ENCODE results near the gene KIF1A. TPM values are rescaled to one million over a fixed set of nuclear protein-coding genes. Genes with fewer than 3 reads are reported as not detected.

The KIF1A gene
- total and polyA plus RNA-seq, 4 experiments from 2014 or later = not detected

DNA sequence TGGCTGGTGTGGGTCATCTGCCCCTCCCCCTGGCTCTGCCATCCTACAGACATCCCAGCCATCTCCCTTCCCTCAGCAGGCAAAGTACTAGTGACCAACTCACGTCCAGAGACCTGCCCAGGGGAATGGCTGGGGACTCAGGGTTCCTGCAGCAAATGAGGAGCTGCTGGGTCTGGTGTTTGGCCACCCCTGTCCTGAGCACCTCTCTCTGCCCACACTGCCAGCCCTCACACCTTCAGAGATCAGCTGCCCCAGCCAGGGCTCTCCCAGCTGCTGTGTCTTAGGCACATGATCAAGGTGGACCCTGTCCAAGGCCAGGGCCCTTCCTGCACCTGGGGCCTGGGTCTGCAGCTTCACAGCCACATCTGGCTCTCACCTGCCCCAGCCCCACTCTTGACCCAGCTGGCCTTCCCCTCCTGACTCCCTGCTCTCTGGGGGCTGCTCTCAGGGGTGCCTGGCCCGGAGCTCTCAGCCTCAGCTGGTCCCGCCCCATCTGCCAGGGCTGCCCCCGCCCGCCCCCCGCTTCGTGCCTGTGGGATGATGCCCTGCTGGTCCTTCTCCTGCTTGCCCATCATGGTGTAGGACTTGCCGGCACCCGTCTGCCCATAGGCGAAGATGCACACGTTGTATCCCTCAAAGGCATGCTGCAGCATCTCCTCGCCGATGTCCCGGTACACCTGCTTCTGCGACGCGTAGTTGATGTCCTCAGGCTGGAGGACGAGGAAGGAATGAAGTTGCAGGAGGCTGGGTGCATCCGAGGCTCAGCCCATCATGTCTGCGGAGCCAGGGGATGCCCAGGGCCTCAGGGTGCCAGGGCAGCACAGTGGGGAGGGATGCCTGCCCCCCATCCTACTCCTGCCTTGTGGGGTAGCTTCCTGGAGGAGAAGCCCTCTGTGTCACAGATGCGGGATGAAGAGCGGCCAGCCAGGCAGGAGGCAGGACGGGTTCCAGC, 32.2 kb downstream of the KIF1A start:
- no peaks in the 10 kb centered on the region for H3K9me3 Mint-ChIP-seq
- no peak overlapping the region for H3K4me3 ChIP-seq (ENCODE audit: low read length in 2 of 2)
- H3K27ac ChIP-seq (ENCODE audit: low read depth, low read length) = no peak overlapping the region
- peaks cover 0 to 8% of the 10 kb centered on the region in 2 donors for H3K27me3 Mint-ChIP-seq
- H3K27me3 ChIP-seq (ENCODE audit: insufficient read depth, low read length) = no peaks in the 10 kb centered on the region
- DNase-seq = no peak
- no peak overlapping the region for H3K27ac Mint-ChIP-seq
- H3K36me3 ChIP-seq (ENCODE audit: insufficient read depth, low read length) = no peaks in the 10 kb centered on the region
- CTCF ChIA-PET (ENCODE audit: partially characterized antibody) = no interaction called here
- no peaks in the 10 kb centered on the region for H3K4me1 Mint-ChIP-seq
- H3K9me3 ChIP-seq (ENCODE audit: control insufficient read depth in 1 of 2, low read length in 2 of 2) = no peaks in the 10 kb centered on the region
- POLR2A ChIA-PET (ENCODE audit: partially characterized antibody) = no interaction called here
- no peaks in the 10 kb centered on the region for H3K36me3 Mint-ChIP-seq
- H3K4me3 Mint-ChIP-seq = no peak overlapping the region
- intact Hi-C loops (cut with micrococcal nuclease) = no loop called here
- no peaks in the 10 kb centered on the region for H3K4me1 ChIP-seq (ENCODE audit: insufficient read depth, low read length)

DNA sequence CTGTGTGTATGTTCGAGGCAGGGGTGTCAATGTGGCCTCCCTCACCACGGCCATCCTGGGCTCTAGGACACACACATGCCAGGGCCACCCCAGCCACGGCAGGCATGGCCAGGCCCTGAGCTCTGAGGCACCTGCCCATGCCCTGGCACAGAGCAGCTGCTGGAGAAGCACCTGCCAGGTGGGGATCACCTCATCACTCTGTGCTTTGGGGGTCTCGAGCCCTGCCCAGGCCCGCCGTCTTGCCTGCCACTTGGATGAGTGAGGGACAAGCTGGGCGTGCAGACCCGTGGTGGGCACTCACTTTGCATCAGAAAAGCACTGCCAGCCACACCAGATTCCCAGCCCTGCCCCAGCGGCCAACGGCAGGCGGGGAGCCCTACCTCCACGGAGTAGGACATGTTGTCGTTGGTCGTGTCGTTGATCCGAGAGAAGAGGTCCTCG, 33.1 kb downstream of the KIF1A start:
- intact Hi-C loops (cut with micrococcal nuclease) = no loop called here
- Histone ChIP-seq H3K36me3 (ENCODE audit: insufficient read depth, low read length) (no peaks in the 10 kb centered on the region), H3K4me1 (ENCODE audit: insufficient read depth, low read length) (no peaks in the 10 kb centered on the region), H3K27me3 (ENCODE audit: insufficient read depth, low read length) (no peaks in the 10 kb centered on the region), H3K9me3 (ENCODE audit: control insufficient read depth in 1 of 2, low read length in 2 of 2) (no peaks in the 10 kb centered on the region), H3K4me3 (ENCODE audit: low read length in 2 of 2) (no peak overlapping the region), H3K27ac (ENCODE audit: low read depth, low read length) (no peak overlapping the region)
- Mint-ChIP-seq H3K4me1 (no peaks in the 10 kb centered on the region), H3K27ac (no peak overlapping the region), H3K36me3 (no peaks in the 10 kb centered on the region), H3K4me3 (no peak overlapping the region), H3K9me3 (no peaks in the 10 kb centered on the region), H3K27me3 (peaks cover 0 to 8% of the 10 kb centered on the region in 2 donors)
- CTCF ChIA-PET (ENCODE audit: partially characterized antibody) = no interaction called here
- no peak for DNase-seq
- POLR2A ChIA-PET (ENCODE audit: partially characterized antibody) = no interaction called here

DNA sequence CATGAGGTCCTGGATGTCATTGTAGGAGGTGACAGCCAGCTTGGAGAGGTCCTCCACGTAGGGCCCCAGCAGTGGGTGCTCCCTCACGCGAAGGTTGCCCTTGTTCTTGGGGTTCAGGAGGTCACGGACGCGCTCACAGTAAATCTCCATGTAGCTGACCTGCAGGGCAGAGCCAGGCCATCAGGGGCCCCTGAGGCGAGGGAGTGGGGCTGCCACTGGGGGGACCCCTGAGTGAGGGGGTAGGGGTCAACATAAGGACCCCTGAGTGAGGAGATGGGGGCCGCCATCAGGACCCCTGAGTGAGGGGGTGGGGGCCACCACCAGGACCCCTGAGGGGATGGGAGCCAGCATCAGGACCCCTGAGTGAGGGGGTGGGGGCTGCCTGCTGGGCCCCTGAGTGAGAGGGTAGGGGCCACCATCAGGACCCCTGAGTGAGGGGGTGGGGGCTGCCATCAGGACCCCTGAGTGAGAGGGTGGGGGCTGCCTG, 33.6 kb downstream of the KIF1A start:
- POLR2A ChIA-PET (ENCODE audit: partially characterized antibody) = no interaction called here
- H3K27ac Mint-ChIP-seq = no peak overlapping the region
- no peak for DNase-seq
- peaks cover 0 to 8% of the 10 kb centered on the region in 2 donors for H3K27me3 Mint-ChIP-seq
- no peaks in the 10 kb centered on the region for H3K36me3 ChIP-seq (ENCODE audit: insufficient read depth, low read length)
- no peaks in the 10 kb centered on the region for H3K9me3 Mint-ChIP-seq
- H3K4me1 ChIP-seq (ENCODE audit: insufficient read depth, low read length) = no peaks in the 10 kb centered on the region
- intact Hi-C loops (cut with micrococcal nuclease) = no loop called here
- no peaks in the 10 kb centered on the region for H3K9me3 ChIP-seq (ENCODE audit: control insufficient read depth in 1 of 2, low read length in 2 of 2)
- no peaks in the 10 kb centered on the region for H3K27me3 ChIP-seq (ENCODE audit: insufficient read depth, low read length)
- no peaks in the 10 kb centered on the region for H3K4me1 Mint-ChIP-seq
- no peak overlapping the region for H3K4me3 ChIP-seq (ENCODE audit: low read length in 2 of 2)
- no peaks in the 10 kb centered on the region for H3K36me3 Mint-ChIP-seq
- H3K27ac ChIP-seq (ENCODE audit: low read depth, low read length) = no peak overlapping the region
- no peak overlapping the region for H3K4me3 Mint-ChIP-seq
- CTCF ChIA-PET (ENCODE audit: partially characterized antibody) = no interaction called here

DNA sequence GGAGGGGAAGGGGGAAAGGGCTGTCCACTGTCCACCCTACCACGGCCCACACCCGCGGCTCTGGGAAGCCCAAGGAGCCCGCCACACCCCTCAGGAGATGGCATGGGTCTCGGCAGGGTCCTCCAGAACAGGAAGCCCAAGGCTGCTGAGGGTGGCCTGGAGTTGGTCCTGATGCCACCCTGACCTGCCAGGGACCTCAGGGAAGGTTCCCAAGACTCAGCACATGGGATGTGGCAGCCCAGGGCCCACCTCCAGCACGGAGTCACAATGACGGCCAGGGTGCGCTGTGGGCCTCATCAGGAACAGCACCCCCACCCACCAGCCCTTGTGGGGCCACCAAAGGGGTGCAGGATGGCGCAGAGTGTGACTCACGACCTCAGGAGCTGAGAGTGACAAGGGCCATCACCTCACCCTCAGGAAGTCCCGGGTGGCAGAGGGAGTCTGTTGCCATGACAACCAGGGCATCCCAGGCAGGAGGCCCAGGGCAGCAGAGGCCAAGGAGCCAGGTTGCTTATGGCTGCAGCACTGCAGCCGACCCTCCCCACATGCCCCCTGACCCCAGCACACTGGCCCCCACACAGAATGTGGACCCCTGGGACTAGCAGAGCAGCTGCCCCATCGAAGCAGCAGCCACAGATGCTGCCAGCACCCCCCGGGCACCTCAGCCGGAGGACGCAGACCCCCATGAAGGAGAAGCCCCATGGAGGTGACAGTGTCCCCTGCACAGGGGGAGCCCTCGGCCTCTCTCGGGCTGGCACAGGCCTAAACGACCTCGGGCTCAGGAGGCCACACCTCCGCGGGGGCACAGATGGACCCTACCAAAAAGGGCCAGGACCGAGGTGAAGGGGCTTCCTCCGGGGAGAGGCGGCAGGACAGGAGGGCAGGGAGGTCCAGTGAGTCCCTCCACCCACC, 34.3 kb downstream of the KIF1A start:
- POLR2A ChIA-PET (ENCODE audit: partially characterized antibody) = no interaction called here

DNA sequence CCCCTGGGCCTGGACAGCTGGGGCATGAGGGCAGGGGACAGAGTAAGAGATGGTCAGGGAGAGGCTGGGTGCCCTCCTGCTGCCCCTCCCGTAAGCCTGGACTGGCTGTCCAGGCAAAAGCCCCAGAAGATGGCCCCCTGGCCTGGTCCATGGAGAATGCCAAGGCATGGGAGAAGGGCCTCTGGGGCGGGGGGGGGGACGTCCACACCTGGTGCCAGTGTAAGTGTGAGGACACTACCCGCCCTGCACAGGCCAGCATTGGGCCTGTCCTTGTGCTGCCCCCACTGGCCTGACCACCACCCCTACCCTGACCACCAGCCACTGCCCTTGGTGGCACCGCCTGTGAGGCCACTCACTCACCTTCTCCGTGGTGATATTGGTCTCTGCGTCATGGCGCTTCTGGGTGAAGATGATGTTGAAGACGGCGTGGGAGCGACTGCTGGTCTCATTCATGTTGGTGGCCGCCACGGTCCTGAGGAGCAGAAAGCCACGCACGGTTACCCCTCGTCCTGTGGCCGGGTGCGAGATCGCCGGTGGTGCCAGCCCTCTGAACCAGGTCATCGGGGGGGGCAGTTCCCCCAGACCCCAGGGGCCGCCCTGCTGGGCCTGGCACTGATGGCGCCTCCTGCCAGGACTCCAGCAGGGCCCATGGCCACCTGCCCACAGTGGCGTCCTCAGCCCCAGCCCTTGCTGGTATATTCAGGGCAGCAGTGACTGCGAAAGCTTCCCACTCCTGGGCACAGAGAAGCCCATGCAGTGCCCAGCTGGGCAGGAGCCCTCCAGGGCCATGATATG, 35.2 kb downstream of the KIF1A start:
- Histone ChIP-seq H3K27me3 (ENCODE audit: insufficient read depth, low read length) (no peaks in the 10 kb centered on the region), H3K4me3 (ENCODE audit: low read length in 2 of 2) (no peak overlapping the region), H3K27ac (ENCODE audit: low read depth, low read length) (no peak overlapping the region), H3K9me3 (ENCODE audit: control insufficient read depth in 1 of 2, low read length in 2 of 2) (no peaks in the 10 kb centered on the region), H3K36me3 (ENCODE audit: insufficient read depth, low read length) (no peaks in the 10 kb centered on the region), H3K4me1 (ENCODE audit: insufficient read depth, low read length) (no peaks in the 10 kb centered on the region)
- Mint-ChIP-seq H3K27ac (no peak overlapping the region), H3K27me3 (peaks cover 0 to 8% of the 10 kb centered on the region in 2 donors), H3K36me3 (no peaks in the 10 kb centered on the region), H3K4me1 (no peaks in the 10 kb centered on the region), H3K4me3 (no peak overlapping the region), H3K9me3 (no peaks in the 10 kb centered on the region)
- CTCF ChIA-PET (ENCODE audit: partially characterized antibody) = no interaction called here
- intact Hi-C loops (cut with micrococcal nuclease) = no loop called here
- no peak for DNase-seq
- POLR2A ChIA-PET (ENCODE audit: partially characterized antibody) = no interaction called here

More for the DNA sequence above, 34.3 kb downstream of the KIF1A start:
- intact Hi-C loops (cut with micrococcal nuclease) = no loop called here
- DNase-seq = no peak
- Mint-ChIP-seq H3K27ac (no peak overlapping the region), H3K4me1 (no peaks in the 10 kb centered on the region), H3K36me3 (no peaks in the 10 kb centered on the region), H3K27me3 (peaks cover 0 to 8% of the 10 kb centered on the region in 2 donors), H3K9me3 (no peaks in the 10 kb centered on the region), H3K4me3 (no peak overlapping the region)
- CTCF ChIA-PET (ENCODE audit: partially characterized antibody) = no interaction called here
- Histone ChIP-seq H3K4me1 (ENCODE audit: insufficient read depth, low read length) (no peaks in the 10 kb centered on the region), H3K27me3 (ENCODE audit: insufficient read depth, low read length) (no peaks in the 10 kb centered on the region), H3K9me3 (ENCODE audit: control insufficient read depth in 1 of 2, low read length in 2 of 2) (no peaks in the 10 kb centered on the region), H3K36me3 (ENCODE audit: insufficient read depth, low read length) (no peaks in the 10 kb centered on the region), H3K27ac (ENCODE audit: low read depth, low read length) (no peak overlapping the region), H3K4me3 (ENCODE audit: low read length in 2 of 2) (no peak overlapping the region)

DNA sequence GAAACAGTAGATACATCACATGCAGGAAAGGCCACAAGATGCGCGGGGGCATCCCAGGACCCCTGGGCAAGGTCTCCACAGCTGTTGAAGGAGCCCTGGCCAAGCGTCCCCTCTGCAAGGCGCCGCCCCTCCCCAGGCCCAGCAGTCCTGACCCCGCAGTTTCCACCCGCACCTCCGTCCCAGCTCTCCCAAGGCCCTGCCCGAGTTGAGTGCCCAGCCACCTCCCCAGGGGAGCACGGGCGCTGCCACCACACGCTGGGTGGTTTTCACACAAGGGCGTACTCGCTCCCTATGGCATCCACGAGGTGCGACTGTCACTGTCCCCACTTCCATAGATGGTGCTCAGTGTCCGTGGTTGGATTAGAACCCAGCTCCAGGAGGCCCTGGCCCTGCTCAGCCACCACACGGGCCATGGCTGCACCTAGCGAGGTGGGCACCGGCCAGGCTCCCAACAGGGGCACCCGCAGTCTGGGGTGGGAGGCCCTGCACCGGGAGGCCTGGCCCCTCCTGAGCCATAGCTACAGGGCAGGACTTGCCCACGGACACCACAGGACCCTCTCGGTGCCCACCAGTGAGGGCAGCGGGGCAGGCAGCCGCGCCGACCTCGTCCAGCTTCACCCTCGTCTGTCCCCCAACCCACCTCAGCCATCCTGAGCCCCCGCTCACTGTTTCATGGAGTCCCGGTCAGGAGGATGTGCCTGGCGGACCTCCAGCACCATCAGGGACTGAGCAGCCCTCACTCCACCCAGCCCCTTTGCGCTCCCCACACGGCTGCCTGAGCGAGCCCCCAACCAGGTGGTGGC, 36.0 kb downstream of the KIF1A start:
- Mint-ChIP-seq H3K27me3 (peaks cover 0 to 8% of the 10 kb centered on the region in 2 donors), H3K36me3 (no peaks in the 10 kb centered on the region), H3K4me1 (no peaks in the 10 kb centered on the region), H3K4me3 (no peak overlapping the region), H3K27ac (no peak overlapping the region), H3K9me3 (no peaks in the 10 kb centered on the region)
- Histone ChIP-seq H3K4me3 (ENCODE audit: low read length in 2 of 2) (no peak overlapping the region), H3K9me3 (ENCODE audit: control insufficient read depth in 1 of 2, low read length in 2 of 2) (no peaks in the 10 kb centered on the region), H3K4me1 (ENCODE audit: insufficient read depth, low read length) (no peaks in the 10 kb centered on the region), H3K36me3 (ENCODE audit: insufficient read depth, low read length) (no peaks in the 10 kb centered on the region), H3K27me3 (ENCODE audit: insufficient read depth, low read length) (no peaks in the 10 kb centered on the region), H3K27ac (ENCODE audit: low read depth, low read length) (no peak overlapping the region)
- no peak for DNase-seq
- intact Hi-C loops (cut with micrococcal nuclease) = no loop called here
- CTCF ChIA-PET (ENCODE audit: partially characterized antibody) = no interaction called here
- POLR2A ChIA-PET (ENCODE audit: partially characterized antibody) = no interaction called here
